Hepatocyte (in vitro differentiated cells): ENCODE measurements around the gene SGCD. TPM values are rescaled to one million over a fixed set of nuclear protein-coding genes. Genes with fewer than 3 reads are reported as not detected.

Source experiments
- DNase-seq: peaks from one replicate; pipeline ENCODE4 v3.0.0-alpha.2; 2016; ENCODE audit warnings: low spot score
- H2AFZ ChIP-seq: fragments of 200-600 bp; sonication (generic); 2 replicates; pipeline ENCODE4 v1.6.0; 2016; ENCODE audit warnings: antibody characterized with exemption, mild to moderate bottlenecking
- H3K27ac ChIP-seq: fragments of 200-600 bp; sonication (generic); 2 replicates; pipeline ENCODE4 v1.5.1; 2016; ENCODE audit warnings: mild to moderate bottlenecking
- H3K27me3 ChIP-seq: fragments of 200-600 bp; sonication (generic); 2 replicates; pipeline ENCODE4 v1.6.1; 2016
- H3K36me3 ChIP-seq: fragments of 200-600 bp; sonication (generic); replicated peaks from 2 replicates; pipeline ENCODE4 v1.5.1; 2016; ENCODE audit warnings: low read depth; ENCODE audit not compliant: insufficient read depth
- H3K4me1 ChIP-seq: fragments of 200-600 bp; sonication (generic); 2 replicates; pipeline ENCODE4 v1.5.1; 2016; ENCODE audit warnings: mild to moderate bottlenecking, moderate library complexity; ENCODE audit not compliant: insufficient read depth
- H3K4me2 ChIP-seq: fragments of 200-600 bp; sonication (generic); 2 replicates; pipeline ENCODE4 v1.6.0; 2016
- H3K4me3 ChIP-seq: fragments of 200-600 bp; sonication (generic); 2 replicates; pipeline ENCODE4 v1.5.1; 2016; ENCODE audit warnings: mild to moderate bottlenecking
- H3K79me2 ChIP-seq: fragments of 200-600 bp; sonication (generic); 2 replicates; pipeline ENCODE4 v1.6.0; 2017; ENCODE audit warnings: mild to moderate bottlenecking
- H3K9me2 ChIP-seq: fragments of 200-600 bp; sonication (generic); replicated peaks from 2 replicates; pipeline ENCODE4 v1.6.0; 2017; ENCODE audit warnings: mild to moderate bottlenecking; ENCODE audit not compliant: insufficient read depth
- H3K9me3 ChIP-seq: fragments of 200-600 bp; sonication (generic); 2 replicates; pipeline ENCODE4 v1.5.1; 2016; ENCODE audit warnings: low read depth, mild to moderate bottlenecking
- H4K20me1 ChIP-seq: fragments of 200-600 bp; sonication (generic); 2 replicates; pipeline ENCODE4 v1.6.0; 2016; ENCODE audit warnings: mild to moderate bottlenecking; ENCODE audit not compliant: insufficient read depth, poor library complexity, severe bottlenecking
- CTCF ChIP-seq: fragments of 200-600 bp; sonication (generic); IDR thresholded peaks from 2 replicates; pipeline ENCODE4 v1.5.1; 2016; ENCODE audit warnings: antibody characterized with exemption, mild to moderate bottlenecking; ENCODE audit not compliant: poor library complexity
- EZH2 ChIP-seq: fragments of 200-600 bp; sonication (generic); IDR thresholded peaks from 2 replicates; pipeline ENCODE4 v1.6.1; 2016; ENCODE audit warnings: antibody characterized with exemption, mild to moderate bottlenecking, borderline replicate concordance
- EZH2phosphoT487 ChIP-seq: fragments of 200-600 bp; sonication (generic); IDR thresholded peaks from one replicate; pipeline ENCODE4 v1.6.1; 2018; ENCODE audit warnings: antibody characterized with exemption, mild to moderate bottlenecking, low read depth, moderate library complexity; ENCODE audit not compliant: unreplicated experiment, severe bottlenecking
- WGBS: methylation state at CpG from one replicate; pipeline ENCODE4 v1.1.6; 2016; ENCODE audit warnings: low lambda C conversion rate; ENCODE audit errors: missing lambda C conversion rate; 5-methylcytosine and 5-hydroxymethylcytosine counted together
- polyA plus RNA-seq: library from polyadenylated mRNA; unstranded; fragments of >200 nt; fragmentation: Nextera tagmentation; extraction: Ambion mirVana; gene quantifications from 2 replicates; pipeline ENCODE4 v1.2.1, GENCODE V29; 2016
- total RNA-seq: library from RNA; depleted of rRNA; stranded (reverse); fragments of >200 nt; gene quantifications from 2 replicates; pipeline ENCODE4 v1.2.3, GENCODE V29; 2014

SGCD gene
- total and polyA plus RNA-seq, 2 experiments from 2014 or later, result 3.8 to 8.8 TPM

GRCh38 chr5:156438076-156438475, 111.1 kb downstream of the SGCD start:
- Histone ChIP-seq H3K4me2 (peak overlapping the region; percentile 27), H3K36me3 (no peaks in the 10 kb centered on the region), H3K4me1 (peaks cover 6% of the 10 kb centered on the region), H4K20me1 (no peaks in the 10 kb centered on the region), H3K9me2 (no peaks in the 10 kb centered on the region), H3K27me3 (no peaks in the 10 kb centered on the region), H3K4me3 (no peak overlapping the region), H3K79me2 (no peaks in the 10 kb centered on the region), H2AFZ (no peak overlapping the region), H3K9me3 (no peaks in the 10 kb centered on the region), H3K27ac (no peak overlapping the region)
- no peak for TF ChIP-seq CTCF
- TF ChIP-seq EZH2, result no peak
- TF ChIP-seq EZH2phosphoT487, result no peak
- WGBS, result 55% methylated on average over 3 of the region's 3 CpGs
- DNase-seq, result no peak

GRCh38 chr5:156444753-156445291, 117.9 kb downstream of the SGCD start:
- no peak for DNase-seq
- H3K4me2 ChIP-seq, result no peak overlapping the region
- WGBS, result 58% methylated on average over 3 of the region's 3 CpGs

GRCh38 chr5:156446526-156446925, 119.6 kb downstream of the SGCD start:
- H3K9me3 ChIP-seq, result no peaks in the 10 kb centered on the region
- H4K20me1 ChIP-seq, result no peaks in the 10 kb centered on the region
- no peak overlapping the region for H2AFZ ChIP-seq
- no peaks in the 10 kb centered on the region for H3K79me2 ChIP-seq
- H3K4me2 ChIP-seq, result no peak overlapping the region
- H3K4me1 ChIP-seq, result peaks cover 2% of the 10 kb centered on the region
- no peaks in the 10 kb centered on the region for H3K9me2 ChIP-seq
- no peak for DNase-seq
- H3K36me3 ChIP-seq, result no peaks in the 10 kb centered on the region
- H3K27ac ChIP-seq, result no peak overlapping the region
- WGBS, result 70% methylated on average over 4 of the region's 4 CpGs
- TF ChIP-seq EZH2, result no peak
- TF ChIP-seq EZH2phosphoT487, result no peak
- no peak for TF ChIP-seq CTCF
- no peaks in the 10 kb centered on the region for H3K27me3 ChIP-seq
- no peak overlapping the region for H3K4me3 ChIP-seq

More at GRCh38 chr5:156444753-156445291, 117.9 kb downstream of the SGCD start:
- Histone ChIP-seq H3K9me2 (no peaks in the 10 kb centered on the region), H3K79me2 (no peaks in the 10 kb centered on the region), H3K27ac (no peak overlapping the region), H2AFZ (no peak overlapping the region), H4K20me1 (no peaks in the 10 kb centered on the region), H3K27me3 (no peaks in the 10 kb centered on the region), H3K4me3 (no peak overlapping the region), H3K4me1 (no peaks in the 10 kb centered on the region), H3K36me3 (no peaks in the 10 kb centered on the region), H3K9me3 (no peaks in the 10 kb centered on the region)
- TF ChIP-seq EZH2, result no peak
- TF ChIP-seq EZH2phosphoT487, result no peak
- no peak for TF ChIP-seq CTCF

- TF ChIP-seq CTCF, result no peak
- no peak for TF ChIP-seq EZH2phosphoT487
- no peak for TF ChIP-seq EZH2
- no peak overlapping the region for H3K27ac ChIP-seq
- no peaks in the 10 kb centered on the region for H3K9me3 ChIP-seq
- no peaks in the 10 kb centered on the region for H3K9me2 ChIP-seq
- no peak overlapping the region for H2AFZ ChIP-seq
- H3K79me2 ChIP-seq, result no peaks in the 10 kb centered on the region
- H3K4me2 ChIP-seq, result no peak overlapping the region
- 93% methylated on average over 2 of the region's 2 CpGs for WGBS
- H3K4me3 ChIP-seq, result no peak overlapping the region
- no peaks in the 10 kb centered on the region for H3K27me3 ChIP-seq
- H4K20me1 ChIP-seq, result no peaks in the 10 kb centered on the region
- H3K36me3 ChIP-seq, result no peaks in the 10 kb centered on the region
- H3K4me1 ChIP-seq, result peaks cover 6% of the 10 kb centered on the region
- DNase-seq, result no peak
These were observed 123.8 kb downstream of the SGCD start for GRCh38 chr5:156450778-156451177.
